IPS DF 19.7 (cell line): Measurements from ENCODE around the gene TBL1X.
A peak's percentile ranks its signal among the peaks of the same experiment; 100 is the strongest.

ENCODE experiments used
- DNase-seq: peaks from one replicate; pipeline ENCODE4 v3.0.0-alpha.2; 2013; ENCODE audit warnings: low read depth, low spot score

The TBL1X gene

DNA sequence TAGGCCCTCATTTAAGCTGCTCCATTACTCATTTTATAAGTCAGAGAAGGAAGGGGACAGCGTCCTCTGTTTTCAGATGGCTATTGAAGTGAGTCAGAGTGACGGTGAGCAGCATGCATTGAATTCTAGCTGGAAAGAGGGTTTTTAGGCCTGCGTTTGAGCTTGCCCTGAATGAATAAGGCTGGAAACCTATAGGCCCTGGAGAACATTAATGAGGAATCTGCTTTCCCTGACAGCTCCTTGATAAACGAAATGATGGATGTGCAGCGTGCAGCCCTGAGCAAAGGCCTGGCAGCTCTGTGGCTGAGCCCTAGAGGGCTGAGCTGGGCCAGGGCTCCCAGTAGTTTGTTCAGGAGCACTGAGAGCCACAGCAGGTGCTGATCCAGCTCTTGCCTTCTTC, 33.4 kb downstream of the TBL1X start:
- DNase-seq: no peak

DNA sequence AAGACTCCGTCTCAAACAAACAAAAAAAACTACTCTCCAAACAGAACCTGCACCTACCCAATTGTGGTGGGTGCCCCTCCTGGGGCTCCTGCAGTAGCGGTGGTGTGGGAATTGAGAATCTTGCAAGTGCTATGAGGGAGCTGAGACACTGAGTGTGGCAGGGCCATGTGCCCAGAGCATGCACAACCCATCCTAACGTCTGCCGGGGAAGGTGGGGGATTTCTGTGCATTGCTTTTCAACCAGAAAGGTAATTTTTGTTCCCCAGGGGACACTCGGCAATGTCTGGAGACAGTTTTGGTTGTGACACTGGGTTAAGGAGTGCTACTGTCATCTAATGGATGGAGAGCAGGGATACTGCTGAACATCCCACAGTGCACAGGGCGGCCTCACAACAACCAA, 35.7 kb downstream of the TBL1X start:
- DNase-seq: no peak

DNA sequence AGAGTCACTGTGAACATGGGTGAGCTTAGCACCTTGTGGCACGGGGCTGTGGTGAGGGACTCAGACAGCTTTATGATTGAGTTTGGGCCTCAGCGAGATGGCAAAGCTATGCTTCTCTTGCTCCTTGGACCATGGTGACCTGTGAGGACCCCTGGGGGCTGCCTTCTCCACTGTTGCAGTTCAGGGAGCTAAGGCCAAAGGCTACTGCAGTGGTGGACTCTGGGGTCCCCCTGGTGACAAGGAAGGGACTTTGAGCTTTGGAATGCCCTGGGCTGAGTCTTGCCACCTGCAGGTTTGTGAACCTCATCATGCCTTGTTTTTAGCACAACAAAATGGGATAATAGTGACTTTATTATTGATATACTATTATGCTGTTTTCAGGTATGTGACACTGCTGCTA, 36.5 kb downstream of the TBL1X start:
- no peak for DNase-seq

DNA sequence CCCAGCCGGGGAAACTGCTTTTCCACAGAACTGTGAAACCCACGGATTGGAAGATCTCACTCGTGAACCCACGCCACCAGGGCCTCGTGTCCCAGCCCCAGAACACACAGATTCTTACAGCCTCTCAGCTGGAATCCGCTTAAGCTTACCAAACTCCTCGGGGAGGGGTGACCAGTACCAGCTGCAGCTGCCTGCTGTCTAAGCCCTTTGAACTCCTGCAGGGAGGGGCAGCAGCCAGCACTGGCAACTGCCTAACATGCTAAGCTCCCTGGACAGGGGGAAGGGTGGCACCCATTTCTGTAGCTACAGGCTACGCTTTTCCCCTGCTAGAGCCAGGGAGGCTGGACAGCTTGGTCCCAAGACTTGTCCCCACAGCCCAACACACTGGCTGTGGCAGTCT, 38.4 kb downstream of the TBL1X start:
- DNase-seq: no peak

DNA sequence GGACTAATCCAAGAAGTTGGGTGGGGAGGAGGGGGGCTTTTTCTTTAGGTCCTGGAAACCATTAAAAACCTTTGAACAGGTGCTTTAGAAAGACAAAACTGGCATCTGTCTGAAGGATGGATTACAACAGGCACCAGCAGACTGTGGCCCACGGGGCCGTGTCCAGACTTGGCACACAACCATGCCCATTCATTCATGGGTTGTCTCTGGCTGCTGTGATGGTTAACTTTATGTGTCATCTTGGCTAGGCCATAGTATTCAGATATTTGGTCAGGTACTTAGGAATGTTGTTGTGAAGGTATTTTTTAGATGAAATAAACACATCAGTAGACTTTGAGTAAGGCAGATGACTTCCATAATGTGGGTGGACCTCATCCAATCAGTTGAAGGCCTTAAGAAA, 45.5 kb downstream of the TBL1X start:
- no peak for DNase-seq

GRCh38 chrX:9510980-9511379, 46.1 kb downstream of the TBL1X start:
- no peak for DNase-seq

DNA sequence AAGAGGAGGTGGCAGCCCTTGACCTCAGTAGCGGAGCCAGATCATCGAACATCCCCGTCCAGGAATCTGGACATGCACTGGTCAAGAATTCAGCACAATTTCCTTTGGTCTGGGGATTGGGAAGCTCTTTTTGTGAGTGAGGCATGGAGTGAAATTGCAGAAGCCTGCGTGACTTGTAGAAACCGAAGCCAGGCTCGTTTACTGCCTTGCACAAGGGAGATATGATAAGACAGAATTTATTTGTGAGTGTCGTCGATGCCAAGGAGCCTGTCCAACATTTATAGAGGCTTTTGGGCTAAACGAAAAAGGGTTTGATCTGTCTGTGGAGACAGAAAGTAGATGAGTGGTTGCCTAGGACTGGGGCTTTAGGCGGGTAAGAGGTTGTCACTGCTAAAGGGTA, 50.6 kb downstream of the TBL1X start:
- DNase-seq: no peak

DNA sequence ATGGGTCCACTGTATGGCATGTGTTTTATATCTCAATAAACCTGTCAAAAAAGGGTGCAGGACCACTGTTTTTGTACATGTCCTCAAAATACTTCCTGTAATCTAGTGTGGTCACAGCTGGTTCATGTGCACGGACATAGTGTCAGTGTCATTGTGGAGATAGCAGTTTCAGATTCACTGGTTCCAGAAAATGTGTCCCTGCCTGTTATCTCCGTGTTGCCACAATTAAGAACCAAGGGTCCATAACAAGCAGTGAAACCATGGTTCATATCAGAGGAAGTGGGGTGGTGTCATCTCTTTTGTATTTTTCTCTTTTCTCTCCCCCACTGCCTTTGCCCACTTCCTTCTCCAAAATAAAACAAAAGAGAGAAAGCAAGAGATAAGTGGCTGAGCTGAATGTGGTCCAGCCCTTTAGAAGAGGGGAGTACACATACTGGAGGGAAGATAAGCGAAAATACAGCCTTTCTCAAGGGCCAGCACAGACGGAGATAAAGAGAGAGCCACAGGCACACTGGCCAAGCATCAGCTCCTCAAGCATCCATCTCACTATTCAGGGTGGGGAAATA, 51.2 kb downstream of the TBL1X start:
- DNase-seq: no peak

- DNase-seq: no peak
Observed at GRCh38 chrX:9516635-9517034, 51.8 kb downstream of the TBL1X start.

DNA sequence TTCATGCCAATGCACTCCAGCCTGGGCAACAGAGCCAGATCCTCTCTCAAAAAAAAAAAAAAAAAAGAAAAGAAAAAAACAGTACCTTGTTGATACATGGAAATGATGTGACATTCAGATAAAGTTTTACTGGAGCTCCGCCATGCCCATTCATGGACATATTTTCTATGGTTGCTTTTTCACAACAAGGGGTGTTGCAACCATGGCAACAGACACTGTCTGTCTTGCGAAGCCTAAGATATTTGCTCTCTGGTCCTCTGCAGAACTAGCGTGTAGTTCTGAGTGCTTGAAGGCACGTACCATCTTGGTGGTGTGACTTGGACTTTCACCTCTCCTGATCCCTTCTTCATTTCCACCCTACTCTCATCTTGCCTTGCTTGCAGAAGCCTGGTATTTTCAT, 53.2 kb downstream of the TBL1X start:
- no peak for DNase-seq

DNA sequence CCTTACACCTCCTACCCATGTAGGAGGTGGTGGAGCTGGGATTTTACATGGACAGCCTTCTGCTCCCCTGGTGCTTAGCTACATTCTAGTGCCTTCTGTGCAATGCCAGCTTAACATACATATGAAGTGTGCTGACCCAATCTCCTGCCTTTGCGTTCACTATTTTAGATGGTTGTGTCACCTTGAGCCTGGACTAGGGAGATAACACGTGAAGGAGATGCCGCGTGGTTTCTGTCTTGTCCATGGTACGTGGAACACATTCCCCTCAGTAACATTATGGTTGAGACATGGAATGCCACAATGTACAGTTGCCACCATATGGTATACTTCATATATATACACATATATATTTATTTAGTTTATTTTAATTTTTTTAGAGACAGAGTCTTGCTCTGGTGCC, 54.0 kb downstream of the TBL1X start:
- DNase-seq: no peak

- DNase-seq: no peak
Observed at GRCh38 chrX:9519546-9520216, 54.8 kb downstream of the TBL1X start.

DNA sequence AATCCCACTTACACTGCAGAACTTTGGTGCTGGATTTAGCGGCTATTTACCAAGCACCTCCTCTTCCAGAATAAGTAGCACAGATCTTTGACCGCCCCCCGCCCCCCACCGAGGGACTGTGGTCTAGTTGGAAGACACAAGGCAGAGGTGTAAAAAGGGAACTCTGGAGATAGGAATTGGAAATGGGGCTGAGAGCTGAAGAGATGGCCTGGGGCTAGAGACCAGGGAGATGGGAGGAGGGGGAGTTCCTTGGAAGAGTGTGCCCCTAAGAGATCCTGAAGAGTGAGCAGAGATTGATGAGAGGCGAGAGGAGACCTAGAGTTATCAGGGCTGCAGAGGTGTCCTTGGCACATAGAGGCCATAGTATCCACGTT, 55.3 kb downstream of the TBL1X start:
- no peak for DNase-seq

DNA sequence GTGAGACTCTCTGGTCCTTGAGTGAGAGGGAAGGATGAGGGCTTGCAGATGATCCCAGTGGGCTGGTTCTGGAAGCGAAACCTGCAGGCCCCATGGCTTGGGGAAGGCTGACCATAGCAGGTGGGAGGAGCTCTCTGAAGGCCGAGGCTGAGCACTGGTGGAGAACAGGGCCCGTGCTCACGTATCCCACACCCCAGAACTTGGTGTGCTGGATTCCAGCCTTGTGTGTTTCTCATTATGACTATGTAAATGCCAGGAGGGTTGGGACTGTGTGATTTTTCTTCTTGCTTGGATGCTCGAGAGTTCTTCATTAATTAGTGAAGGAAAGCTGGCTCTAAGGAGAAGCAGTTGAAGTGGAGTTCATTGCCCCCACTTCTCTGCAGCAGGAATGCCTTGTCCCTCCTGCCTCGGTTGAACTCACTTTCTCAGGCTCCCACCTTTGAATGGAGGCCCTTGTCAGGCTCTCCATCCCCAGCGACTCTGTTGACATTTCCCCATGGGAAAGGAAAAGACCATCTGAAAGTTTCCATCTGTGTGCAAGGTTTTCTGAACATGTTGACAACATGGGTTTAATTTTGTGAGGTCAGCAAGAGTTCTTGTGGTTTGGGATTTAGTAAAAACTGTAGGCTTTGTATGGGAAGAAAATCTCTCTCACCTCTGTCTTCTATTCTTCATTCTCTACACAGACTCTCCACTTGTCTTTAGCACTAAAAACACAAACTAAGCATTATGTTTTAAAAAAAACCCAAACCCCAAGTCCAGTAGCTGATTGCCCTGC, 57.7 kb downstream of the TBL1X start:
- DNase-seq: no peak

GRCh38 chrX:9525511-9526248, 60.8 kb downstream of the TBL1X start:
- no peak for DNase-seq

GRCh38 chrX:9526965-9527364, 62.1 kb downstream of the TBL1X start:
- DNase-seq: no peak

DNA sequence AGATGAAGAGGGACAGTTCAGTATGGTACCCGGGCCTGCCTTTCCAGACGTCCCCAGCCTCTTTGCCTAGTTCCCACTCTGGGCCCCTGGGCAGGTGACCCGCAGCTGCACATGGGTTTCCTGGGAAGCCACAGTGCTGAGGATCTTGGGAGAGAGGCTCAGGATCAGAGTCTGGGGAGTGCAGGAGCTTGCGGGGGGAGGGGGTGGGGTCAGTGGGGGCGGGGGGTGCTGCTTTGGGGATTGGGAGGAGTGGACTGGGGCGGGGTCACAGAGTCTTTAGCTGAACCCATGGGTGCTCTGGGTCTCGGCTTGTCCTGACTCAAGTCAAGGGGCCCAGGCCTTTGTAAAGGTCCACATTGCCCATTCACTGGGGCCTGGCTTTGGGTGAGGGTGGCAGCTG, 63.6 kb downstream of the TBL1X start:
- no peak for DNase-seq

DNA sequence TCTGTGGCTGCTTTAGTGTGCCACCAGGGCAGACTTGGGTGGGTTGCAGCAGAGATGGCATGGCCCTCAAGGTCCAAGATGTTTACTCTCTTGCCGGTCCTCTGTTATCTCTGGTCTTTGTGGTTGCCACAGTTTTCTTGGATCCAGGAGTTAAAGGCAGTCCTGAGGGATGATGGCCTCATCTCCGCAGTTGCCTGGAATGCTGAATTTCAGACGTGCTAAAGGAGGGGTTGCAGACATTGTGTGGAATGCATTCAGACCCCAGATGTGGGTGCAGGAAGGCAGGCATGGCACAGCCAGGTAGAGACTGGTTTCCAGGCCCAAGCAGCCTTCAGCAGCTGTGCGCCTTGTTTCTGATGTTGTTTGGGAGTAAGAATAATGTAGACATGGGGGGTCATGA, 64.4 kb downstream of the TBL1X start:
- DNase-seq: no peak

- peak; percentile 86 for DNase-seq
Observed at GRCh38 chrX:9530848-9531274, 66.0 kb downstream of the TBL1X start.

GRCh38 chrX:9532349-9532748, 67.5 kb downstream of the TBL1X start:
- DNase-seq: no peak

DNA sequence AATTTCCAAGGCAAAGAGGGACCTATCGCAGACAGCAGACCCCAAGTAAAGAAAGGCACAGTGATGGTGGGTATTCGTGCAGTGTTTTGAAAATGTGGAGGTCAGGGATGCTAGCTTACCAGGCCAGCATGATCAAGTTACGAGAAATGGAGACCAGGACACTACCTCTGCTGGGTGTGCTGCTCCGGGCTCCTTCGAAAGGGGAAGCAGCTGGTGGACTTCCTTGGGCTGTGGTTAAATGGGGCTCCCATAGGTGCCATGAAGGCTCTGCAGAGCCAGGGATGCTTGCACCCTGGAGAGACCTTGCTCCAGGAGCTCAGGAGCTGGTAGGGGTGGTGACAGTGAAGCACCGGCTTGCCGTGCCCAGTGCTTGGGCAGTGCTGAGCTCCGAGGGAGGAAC, 68.8 kb downstream of the TBL1X start:
- DNase-seq: no peak

- no peak for DNase-seq
Observed at GRCh38 chrX:9534686-9535085, 69.8 kb downstream of the TBL1X start.
